ENCODE results near the gene IFNL1. TPM values are rescaled to one million over a fixed set of nuclear protein-coding genes. Genes with fewer than 3 reads are reported as not detected.

The IFNL1 gene
- total and polyA plus RNA-seq, 7 donors, result not detected

- DNase-seq, result no peak
- no peaks in the 10 kb centered on the region for H3K4me1 ChIP-seq
- no peak overlapping the region for H3K27ac ChIP-seq
- intact Hi-C loops (cut with DNase I), result loop anchor here (5.0 kb wide), 2 partner anchors 204 to 364 kb away; no protein-coding TSS in a partner anchor
- H3K27me3 ChIP-seq (ENCODE audit: insufficient read depth in 3 of 3, low read length in 2 of 3), result peaks cover 0 to 18% (median 6%) of the 10 kb centered on the region in 3 donors
- H3K9me3 ChIP-seq, result no peaks in the 10 kb centered on the region
- 63 to 73% (median 64%) methylated on average over 16 of the region's 16 CpGs for WGBS, 3 donors
- no peaks in the 10 kb centered on the region for H3K36me3 ChIP-seq (ENCODE audit: insufficient read depth in 1 of 2, low read depth in 1 of 2)
- no peak for TF ChIP-seq CTCF (IDR thresholded peaks at IDR 0.05)
- H3K4me3 ChIP-seq, result no peak overlapping the region
- ATAC-seq, result no peak
Observed at GRCh38 chr19:39325778-39326665, 29.8 kb downstream of the IFNL1 start.

DNA sequence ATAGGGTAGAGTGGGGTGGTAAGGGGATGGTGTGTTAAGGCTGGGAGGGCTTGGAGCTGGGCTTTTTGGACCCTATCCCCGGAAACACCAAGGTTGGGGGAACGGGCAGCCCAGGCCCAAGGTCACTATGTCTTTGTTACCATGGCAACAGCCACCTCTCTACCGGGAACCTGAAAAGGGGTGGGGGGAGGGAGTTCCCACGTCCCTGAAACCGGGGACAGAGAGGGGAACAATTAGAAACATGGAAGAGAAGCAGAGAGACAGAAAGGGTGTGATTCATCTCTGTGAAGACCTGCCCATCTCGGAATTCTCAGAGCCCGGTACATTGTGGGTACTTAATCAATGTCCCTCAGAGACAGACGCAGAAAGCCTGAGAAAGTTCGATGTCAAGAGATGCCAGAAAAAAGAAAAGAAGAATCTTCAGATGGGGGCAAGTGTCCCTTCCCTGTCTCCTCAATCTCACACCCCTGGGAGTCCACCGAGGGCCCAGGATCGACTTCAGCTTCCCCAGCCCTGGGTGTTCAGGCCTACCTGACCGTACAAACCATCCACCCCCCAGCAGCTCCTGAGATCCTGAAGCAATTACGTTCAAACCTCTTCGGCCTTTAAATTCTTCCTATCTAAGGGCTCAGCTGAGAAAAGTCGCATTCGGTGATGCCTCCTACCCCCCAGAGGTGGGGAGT lies 31.3 kb downstream of the IFNL1 start:
- WGBS, 3 donors, result 61 to 63% (median 62%) methylated on average over 16 of the region's 16 CpGs
- ATAC-seq (peak in 1 of 4 donors; percentile 25), DNase-seq (no peak)
- intact Hi-C loops (cut with DNase I), result loop anchor here (1.0 to 5.0 kb wide), 3 partner anchors 205 to 365 kb away; no protein-coding TSS in a partner anchor
- TF ChIP-seq CTCF (IDR thresholded peaks at IDR 0.05), result no peak
- H3K4me1 ChIP-seq, result no peaks in the 10 kb centered on the region
- no peak overlapping the region for H3K27ac ChIP-seq
- H3K9me3 ChIP-seq, result no peaks in the 10 kb centered on the region
- H3K4me3 ChIP-seq, result no peak overlapping the region
- H3K27me3 ChIP-seq (ENCODE audit: insufficient read depth in 3 of 3, low read length in 2 of 3), result peaks cover 0 to 4% (median 0%) of the 10 kb centered on the region in 3 donors
- H3K36me3 ChIP-seq (ENCODE audit: insufficient read depth in 1 of 2, low read depth in 1 of 2), result no peaks in the 10 kb centered on the region

DNA sequence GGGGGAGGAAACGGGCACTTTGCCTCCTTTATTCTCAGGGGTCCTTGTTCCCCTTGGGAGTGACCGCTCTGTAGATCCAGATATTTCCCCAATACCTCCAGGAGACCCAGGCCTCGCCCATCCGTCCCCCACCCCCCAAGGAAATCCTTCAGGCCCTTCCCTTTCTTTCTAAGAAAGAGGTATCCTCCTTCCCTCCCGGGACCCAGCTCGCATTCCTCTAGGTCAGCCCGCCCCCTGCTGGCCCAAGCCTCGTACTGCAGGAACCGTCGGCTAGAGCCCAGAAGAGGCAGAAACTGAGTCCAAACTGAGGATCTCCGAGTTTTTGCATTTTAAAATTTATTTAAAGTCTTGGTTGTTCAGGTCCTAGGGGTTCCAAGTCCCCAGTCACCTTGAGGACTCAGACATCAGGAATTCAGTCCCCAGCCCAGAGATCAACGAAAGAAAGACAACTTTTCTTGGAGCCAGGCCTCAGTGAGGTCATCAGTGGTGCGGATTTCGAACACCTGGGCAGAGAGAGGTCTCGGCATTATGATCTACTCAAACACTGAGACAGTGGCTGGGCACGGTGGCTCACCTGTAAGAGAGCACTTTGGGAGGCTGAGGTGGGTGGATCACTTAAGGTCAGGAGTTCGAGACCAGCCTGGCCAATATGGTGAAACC lies 32.0 kb downstream of the IFNL1 start:
- Histone ChIP-seq H3K27me3 (ENCODE audit: insufficient read depth in 3 of 3, low read length in 2 of 3) (no peaks in the 10 kb centered on the region), H3K36me3 (ENCODE audit: insufficient read depth in 1 of 2, low read depth in 1 of 2) (no peaks in the 10 kb centered on the region), H3K27ac (no peak overlapping the region), H3K9me3 (no peaks in the 10 kb centered on the region), H3K4me3 (no peak overlapping the region), H3K4me1 (no peaks in the 10 kb centered on the region)
- intact Hi-C loops (cut with DNase I), result loop anchor here (1.0 to 5.0 kb wide), 3 partner anchors 206 to 366 kb away; no protein-coding TSS in a partner anchor
- WGBS, 3 donors, result 20 to 24% (median 23%) methylated on average over 17 of the region's 17 CpGs
- peak; percentile 95 for TF ChIP-seq CTCF (IDR thresholded peaks at IDR 0.05)
- peak; percentile 73 to 85 (median 78) for ATAC-seq
- peak; percentile 84 to 89 for DNase-seq

- Histone ChIP-seq H3K9me3 (no peaks in the 10 kb centered on the region), H3K4me1 (no peaks in the 10 kb centered on the region), H3K27ac (no peak overlapping the region), H3K36me3 (ENCODE audit: insufficient read depth in 1 of 2, low read depth in 1 of 2) (no peaks in the 10 kb centered on the region), H3K4me3 (no peak overlapping the region), H3K27me3 (ENCODE audit: insufficient read depth in 3 of 3, low read length in 2 of 3) (no peaks in the 10 kb centered on the region)
- TF ChIP-seq CTCF (IDR thresholded peaks at IDR 0.05), result no peak
- intact Hi-C loops (cut with DNase I), result loop anchor here (5.0 kb wide), 2 partner anchors 208 to 368 kb away; no protein-coding TSS in a partner anchor
- WGBS, 3 donors, result 88 to 90% (median 89%) methylated on average over 7 of the region's 7 CpGs
- ATAC-seq (no peak), DNase-seq (no peak)
Observed at GRCh38 chr19:39329948-39330347, 33.7 kb downstream of the IFNL1 start.
